C4-2B (cell line): ENCODE measurements around the gene DNAJC22.

ENCODE experiments used
- ZFX ChIP-seq: fragments of 450-650 bp; IDR thresholded peaks from 2 replicates; pipeline ENCODE4 v1.6.1; 2017
- TF ChIP-seq, protein P1 (sequence below): fragments of 450-650 bp; conservative IDR thresholded peaks from 2 replicates; pipeline ENCODE4 v1.5.1; 2017; ENCODE audit warnings: mild to moderate bottlenecking

DNA sequence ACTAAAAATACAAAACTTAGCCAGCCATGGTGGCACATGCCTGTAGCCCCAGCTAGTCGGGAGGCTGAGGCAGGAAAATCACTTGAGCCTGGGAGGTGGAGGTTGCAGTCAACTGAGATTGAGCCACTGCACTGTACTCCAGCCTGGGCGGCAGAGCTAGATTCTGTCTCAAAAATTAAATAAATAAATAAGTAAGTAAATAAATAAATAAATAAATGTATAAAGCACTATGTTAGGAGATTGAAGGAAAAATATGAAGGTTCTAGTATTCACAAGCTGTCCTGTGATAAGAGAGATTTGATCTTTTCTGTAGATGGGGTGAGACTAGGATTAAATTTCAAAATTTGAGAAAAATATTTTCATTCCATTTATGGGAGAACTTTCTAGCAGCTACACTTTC lies 5.7 kb downstream of the DNAJC22 start:
- TF ChIP-seq, protein P1, sequence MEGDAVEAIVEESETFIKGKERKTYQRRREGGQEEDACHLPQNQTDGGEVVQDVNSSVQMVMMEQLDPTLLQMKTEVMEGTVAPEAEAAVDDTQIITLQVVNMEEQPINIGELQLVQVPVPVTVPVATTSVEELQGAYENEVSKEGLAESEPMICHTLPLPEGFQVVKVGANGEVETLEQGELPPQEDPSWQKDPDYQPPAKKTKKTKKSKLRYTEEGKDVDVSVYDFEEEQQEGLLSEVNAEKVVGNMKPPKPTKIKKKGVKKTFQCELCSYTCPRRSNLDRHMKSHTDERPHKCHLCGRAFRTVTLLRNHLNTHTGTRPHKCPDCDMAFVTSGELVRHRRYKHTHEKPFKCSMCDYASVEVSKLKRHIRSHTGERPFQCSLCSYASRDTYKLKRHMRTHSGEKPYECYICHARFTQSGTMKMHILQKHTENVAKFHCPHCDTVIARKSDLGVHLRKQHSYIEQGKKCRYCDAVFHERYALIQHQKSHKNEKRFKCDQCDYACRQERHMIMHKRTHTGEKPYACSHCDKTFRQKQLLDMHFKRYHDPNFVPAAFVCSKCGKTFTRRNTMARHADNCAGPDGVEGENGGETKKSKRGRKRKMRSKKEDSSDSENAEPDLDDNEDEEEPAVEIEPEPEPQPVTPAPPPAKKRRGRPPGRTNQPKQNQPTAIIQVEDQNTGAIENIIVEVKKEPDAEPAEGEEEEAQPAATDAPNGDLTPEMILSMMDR: no peak
- no peak for TF ChIP-seq ZFX
